ENCODE results near the gene TMEM229B.

The TMEM229B gene

GRCh38 chr14:67436006-67436866 lies 52.3 kb downstream of the TMEM229B start:
- TF ChIP-seq CTCF (IDR thresholded peaks at IDR 0.05; ENCODE audit: insufficient read depth, missing control alignments), result no peak
- DNase-seq (ENCODE audit: insufficient read length, low spot score), result no peak
- FAIRE-seq, result no peak

- DNase-seq (ENCODE audit: insufficient read length, low spot score) (no peak), FAIRE-seq (no peak)
- TF ChIP-seq CTCF (IDR thresholded peaks at IDR 0.05; ENCODE audit: insufficient read depth, missing control alignments), result no peak
Measured at GRCh38 chr14:67435603-67436002, 52.9 kb downstream of the TMEM229B start.

- FAIRE-seq (no peak), DNase-seq (ENCODE audit: insufficient read length, low spot score) (no peak)
- TF ChIP-seq CTCF (IDR thresholded peaks at IDR 0.05; ENCODE audit: insufficient read depth, missing control alignments), result no peak
Measured at GRCh38 chr14:67432050-67432564, 56.4 kb downstream of the TMEM229B start.

GRCh38 chr14:67429510-67430205 lies 58.9 kb downstream of the TMEM229B start:
- TF ChIP-seq CTCF (IDR thresholded peaks at IDR 0.05; ENCODE audit: insufficient read depth, missing control alignments), result no peak
- DNase-seq (ENCODE audit: insufficient read length, low spot score) (peak; percentile 45), FAIRE-seq (no peak)

- FAIRE-seq (no peak), DNase-seq (ENCODE audit: insufficient read length, low spot score) (no peak)
- no peak for TF ChIP-seq CTCF (IDR thresholded peaks at IDR 0.05; ENCODE audit: insufficient read depth, missing control alignments)
Measured at GRCh38 chr14:67428501-67429031, 60.0 kb downstream of the TMEM229B start.

- TF ChIP-seq CTCF (IDR thresholded peaks at IDR 0.05; ENCODE audit: insufficient read depth, missing control alignments), result peak; percentile 91
- peak; percentile 72 for DNase-seq (ENCODE audit: insufficient read length, low spot score)
- no peak for FAIRE-seq
Measured at GRCh38 chr14:67426983-67427606, 61.4 kb downstream of the TMEM229B start.
